ENCODE data around the gene SLC7A8. TPM values are rescaled to one million over a fixed set of nuclear protein-coding genes. Genes with fewer than 3 reads are reported as not detected.

Gene SLC7A8
- total RNA-seq, 2 experiments from 2014 or later = 4.0 to 11.4 TPM

GRCh38 chr14:23149745-23150144 lies 33.7 kb downstream of the SLC7A8 start:
- Histone ChIP-seq H3K36me3 (ENCODE audit: insufficient read depth, low read length) (no peaks in the 10 kb centered on the region), H3K79me2 (ENCODE audit: insufficient read depth, low read depth, low read length) (no peaks in the 10 kb centered on the region), H4K20me1 (ENCODE audit: insufficient read depth, low read length) (no peaks in the 10 kb centered on the region), H3K9me2 (ENCODE audit: insufficient read depth, low read length) (no peaks in the 10 kb centered on the region), H3K4me2 (ENCODE audit: low read length) (no peak overlapping the region), H3K4me1 (ENCODE audit: insufficient read depth, low read length, poor library complexity, severe bottlenecking) (no peaks in the 10 kb centered on the region), H3K9me3 (ENCODE audit: low read length) (no peaks in the 10 kb centered on the region), H2AFZ (ENCODE audit: low read length) (no peak overlapping the region), H3K4me3 (ENCODE audit: low read depth, low read length, poor library complexity, severe bottlenecking) (no peak overlapping the region), H3K27ac (ENCODE audit: low read depth, low read length, poor library complexity, severe bottlenecking) (no peak overlapping the region)
- intact Hi-C loops (cut with micrococcal nuclease; ENCODE audit: unreplicated experiment) = no loop called here
- BruUV-seq (replicated peaks) = no TSS peak
- no peak for DNase-seq (ENCODE audit: low spot score)
- TF ChIP-seq EZH2phosphoT487 (IDR thresholded peaks at IDR 0.05; ENCODE audit: borderline replicate concordance, low read depth, low read length) (no peak), CTCF (conservative IDR thresholded peaks at IDR 0.05; ENCODE audit: low read length) (no peak)
- ChIA-PET POLR2A (no interaction called here), CTCF (ENCODE audit: unreplicated experiment) (no interaction called here)

- TF ChIP-seq CTCF (conservative IDR thresholded peaks at IDR 0.05; ENCODE audit: low read length) = no peak
- no peak for TF ChIP-seq EZH2phosphoT487 (IDR thresholded peaks at IDR 0.05; ENCODE audit: borderline replicate concordance, low read depth, low read length)
- DNase-seq (ENCODE audit: low spot score) = no peak
- H3K4me1 ChIP-seq (ENCODE audit: insufficient read depth, low read length, poor library complexity, severe bottlenecking) = no peaks in the 10 kb centered on the region
- no TSS peak for BruUV-seq (replicated peaks)
- no peak overlapping the region for H2AFZ ChIP-seq (ENCODE audit: low read length)
- H3K27ac ChIP-seq (ENCODE audit: low read depth, low read length, poor library complexity, severe bottlenecking) = no peak overlapping the region
- H3K4me2 ChIP-seq (ENCODE audit: low read length) = no peak overlapping the region
- H3K36me3 ChIP-seq (ENCODE audit: insufficient read depth, low read length) = no peaks in the 10 kb centered on the region
- H3K9me2 ChIP-seq (ENCODE audit: insufficient read depth, low read length) = no peaks in the 10 kb centered on the region
- H3K4me3 ChIP-seq (ENCODE audit: low read depth, low read length, poor library complexity, severe bottlenecking) = no peak overlapping the region
- POLR2A ChIA-PET = no interaction called here
- intact Hi-C loops (cut with micrococcal nuclease; ENCODE audit: unreplicated experiment) = no loop called here
- no peaks in the 10 kb centered on the region for H3K9me3 ChIP-seq (ENCODE audit: low read length)
- CTCF ChIA-PET (ENCODE audit: unreplicated experiment) = no interaction called here
- no peaks in the 10 kb centered on the region for H3K79me2 ChIP-seq (ENCODE audit: insufficient read depth, low read depth, low read length)
- H4K20me1 ChIP-seq (ENCODE audit: insufficient read depth, low read length) = no peaks in the 10 kb centered on the region
Observed at GRCh38 chr14:23148591-23149249, 34.7 kb downstream of the SLC7A8 start.

- intact Hi-C loops (cut with micrococcal nuclease; ENCODE audit: unreplicated experiment) = no loop called here
- H2AFZ ChIP-seq (ENCODE audit: low read length) = no peak overlapping the region
- POLR2A ChIA-PET = no interaction called here
Observed at GRCh38 chr14:23147676-23148075, 35.8 kb downstream of the SLC7A8 start.

More at GRCh38 chr14:23147676-23148075, 35.8 kb downstream of the SLC7A8 start:
- H3K4me3 ChIP-seq (ENCODE audit: low read depth, low read length, poor library complexity, severe bottlenecking) = no peak overlapping the region
- no peaks in the 10 kb centered on the region for H3K9me3 ChIP-seq (ENCODE audit: low read length)
- H3K4me1 ChIP-seq (ENCODE audit: insufficient read depth, low read length, poor library complexity, severe bottlenecking) = no peaks in the 10 kb centered on the region
- H3K9me2 ChIP-seq (ENCODE audit: insufficient read depth, low read length) = no peaks in the 10 kb centered on the region
- TF ChIP-seq EZH2phosphoT487 (IDR thresholded peaks at IDR 0.05; ENCODE audit: borderline replicate concordance, low read depth, low read length) = no peak
- TF ChIP-seq CTCF (conservative IDR thresholded peaks at IDR 0.05; ENCODE audit: low read length) = no peak
- no peak overlapping the region for H3K27ac ChIP-seq (ENCODE audit: low read depth, low read length, poor library complexity, severe bottlenecking)
- no peaks in the 10 kb centered on the region for H3K36me3 ChIP-seq (ENCODE audit: insufficient read depth, low read length)
- CTCF ChIA-PET (ENCODE audit: unreplicated experiment) = no interaction called here
- H3K79me2 ChIP-seq (ENCODE audit: insufficient read depth, low read depth, low read length) = no peaks in the 10 kb centered on the region
- no TSS peak for BruUV-seq (replicated peaks)
- no peak for DNase-seq (ENCODE audit: low spot score)
- H4K20me1 ChIP-seq (ENCODE audit: insufficient read depth, low read length) = no peaks in the 10 kb centered on the region
- H3K4me2 ChIP-seq (ENCODE audit: low read length) = no peak overlapping the region
